ENCODE data around the gene B4GALNT3.

The B4GALNT3 gene

GRCh38 chr12:460261-461230 is 807 bp downstream of the B4GALNT3 start:
- H3K4me3 ChIP-seq (replicated peaks; ENCODE audit: low read depth, low read length), result peak overlapping the region; percentile 19
- TF ChIP-seq, protein P1, sequence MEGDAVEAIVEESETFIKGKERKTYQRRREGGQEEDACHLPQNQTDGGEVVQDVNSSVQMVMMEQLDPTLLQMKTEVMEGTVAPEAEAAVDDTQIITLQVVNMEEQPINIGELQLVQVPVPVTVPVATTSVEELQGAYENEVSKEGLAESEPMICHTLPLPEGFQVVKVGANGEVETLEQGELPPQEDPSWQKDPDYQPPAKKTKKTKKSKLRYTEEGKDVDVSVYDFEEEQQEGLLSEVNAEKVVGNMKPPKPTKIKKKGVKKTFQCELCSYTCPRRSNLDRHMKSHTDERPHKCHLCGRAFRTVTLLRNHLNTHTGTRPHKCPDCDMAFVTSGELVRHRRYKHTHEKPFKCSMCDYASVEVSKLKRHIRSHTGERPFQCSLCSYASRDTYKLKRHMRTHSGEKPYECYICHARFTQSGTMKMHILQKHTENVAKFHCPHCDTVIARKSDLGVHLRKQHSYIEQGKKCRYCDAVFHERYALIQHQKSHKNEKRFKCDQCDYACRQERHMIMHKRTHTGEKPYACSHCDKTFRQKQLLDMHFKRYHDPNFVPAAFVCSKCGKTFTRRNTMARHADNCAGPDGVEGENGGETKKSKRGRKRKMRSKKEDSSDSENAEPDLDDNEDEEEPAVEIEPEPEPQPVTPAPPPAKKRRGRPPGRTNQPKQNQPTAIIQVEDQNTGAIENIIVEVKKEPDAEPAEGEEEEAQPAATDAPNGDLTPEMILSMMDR (IDR thresholded peaks at IDR 0.05; ENCODE audit: low read length, missing control alignments), result no peak
- DNase-seq (ENCODE audit: low read depth), result no peak

GRCh38 chr12:461425-461824 is 1.7 kb downstream of the B4GALNT3 start:
- TF ChIP-seq, protein P1 (IDR thresholded peaks at IDR 0.05; ENCODE audit: low read length, missing control alignments), result no peak
- DNase-seq (ENCODE audit: low read depth), result no peak
- no peak overlapping the region for H3K4me3 ChIP-seq (replicated peaks; ENCODE audit: low read depth, low read length)

GRCh38 chr12:462936-463705 is 3.4 kb downstream of the B4GALNT3 start:
- no peak for DNase-seq (ENCODE audit: low read depth)
- TF ChIP-seq, protein P1 (IDR thresholded peaks at IDR 0.05; ENCODE audit: low read length, missing control alignments), result no peak
- no peak overlapping the region for H3K4me3 ChIP-seq (replicated peaks; ENCODE audit: low read depth, low read length)

DNA sequence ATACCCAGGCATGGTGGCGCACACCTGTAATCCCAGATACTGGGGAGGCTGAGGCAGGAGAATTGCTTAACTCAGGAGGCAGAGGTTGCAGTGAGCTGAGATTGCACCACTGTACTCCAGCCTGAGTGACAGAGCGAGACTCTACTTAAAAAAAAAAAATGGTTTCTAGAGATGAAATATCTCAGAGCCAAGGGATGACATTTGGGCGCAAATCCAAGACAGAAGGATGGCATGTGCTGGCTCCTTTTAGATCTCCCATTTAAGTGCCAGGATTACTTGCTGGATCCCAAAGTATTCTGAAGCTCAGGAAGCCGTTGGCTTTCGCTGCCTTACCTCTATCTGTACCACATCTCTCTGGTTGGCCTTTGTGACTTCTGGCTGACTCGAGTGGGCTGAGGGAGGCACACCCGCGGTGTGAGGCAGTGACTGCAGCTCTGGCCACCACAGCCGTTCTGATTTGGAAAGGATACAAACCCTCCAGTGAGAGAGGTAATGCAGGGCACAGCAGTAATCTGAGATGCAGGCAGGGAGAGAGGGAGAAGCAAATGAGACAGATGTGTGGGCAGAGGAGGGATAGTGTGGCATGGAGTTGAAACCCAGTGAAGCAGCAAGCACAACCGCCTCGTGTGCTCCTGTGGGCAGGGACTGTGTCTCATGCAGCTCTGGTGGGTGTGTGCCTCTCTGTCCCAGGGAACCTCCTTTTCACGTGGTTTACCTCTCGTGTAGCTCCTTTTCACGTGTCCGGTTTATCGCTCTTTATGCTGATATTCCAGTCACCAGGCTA is 4.9 kb downstream of the B4GALNT3 start:
- H3K4me3 ChIP-seq (replicated peaks; ENCODE audit: low read depth, low read length), result no peak overlapping the region
- no peak for DNase-seq (ENCODE audit: low read depth)
- TF ChIP-seq, protein P1 (IDR thresholded peaks at IDR 0.05; ENCODE audit: low read length, missing control alignments), result no peak

- no peak for DNase-seq (ENCODE audit: low read depth)
- TF ChIP-seq, protein P1 (IDR thresholded peaks at IDR 0.05; ENCODE audit: low read length, missing control alignments), result no peak
These were observed 6.3 kb downstream of the B4GALNT3 start for GRCh38 chr12:466039-466438.

DNA sequence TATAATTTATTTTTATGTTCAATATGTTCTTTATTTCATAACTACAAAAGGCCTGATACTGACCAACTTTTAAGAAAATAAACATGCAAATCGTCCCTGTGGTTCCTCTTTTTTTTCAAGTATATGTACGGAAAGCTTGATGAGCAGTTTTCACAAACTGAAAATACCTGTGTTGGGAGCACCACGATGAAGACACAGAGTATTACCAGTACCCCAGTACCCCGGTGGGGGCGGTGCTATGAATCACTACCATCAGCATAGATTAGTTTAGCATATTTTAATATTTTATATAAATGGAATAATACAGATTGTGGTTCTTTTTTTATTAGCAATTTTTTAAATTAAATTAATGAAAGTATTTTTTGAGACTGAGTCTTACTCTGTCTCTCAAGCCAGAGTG is 7.0 kb downstream of the B4GALNT3 start:
- H3K4me3 ChIP-seq (replicated peaks; ENCODE audit: low read depth, low read length), result no peak overlapping the region
- DNase-seq (ENCODE audit: low read depth), result no peak
- TF ChIP-seq, protein P1 (IDR thresholded peaks at IDR 0.05; ENCODE audit: low read length, missing control alignments), result no peak

More at GRCh38 chr12:466039-466438, 6.3 kb downstream of the B4GALNT3 start:
- H3K4me3 ChIP-seq (replicated peaks; ENCODE audit: low read depth, low read length), result no peak overlapping the region

Data from fibroblast of pulmonary artery (primary cell).